Brain microvascular endothelial cell (primary cell): Measurements from ENCODE around the gene NAPSA.

ENCODE experiments used
- DNase-seq: peaks from one replicate; pipeline ENCODE4 v3.0.0-alpha.2; 2020
- H3K27ac ChIP-seq: fragments of 250-450 bp; sonication (Bioruptor Pico); 2 replicates; pipeline ENCODE4 v1.5.1; 2020; ENCODE audit warnings: mild to moderate bottlenecking, moderate library complexity
- H3K27me3 ChIP-seq: fragments of 250-450 bp; sonication (Bioruptor Pico); replicated peaks from 2 replicates; pipeline ENCODE4 v1.5.1; 2020; ENCODE audit warnings: mild to moderate bottlenecking
- H3K36me3 ChIP-seq: fragments of 250-450 bp; sonication (Bioruptor Pico); replicated peaks from 2 replicates; pipeline ENCODE4 v1.5.1; 2020; ENCODE audit warnings: mild to moderate bottlenecking
- H3K4me3 ChIP-seq: 2 replicates; pipeline ENCODE4 v1.5.1; 2011; ENCODE audit warnings: low read depth, mild to moderate bottlenecking, control low read depth, low read length, moderate library complexity
- CTCF ChIP-seq: IDR thresholded peaks from 2 replicates; pipeline ENCODE4 v1.5.1; 2011; ENCODE audit warnings: low read depth, mild to moderate bottlenecking, moderate library complexity, low read length, control low read depth, inconsistent platforms; ENCODE audit errors: missing control alignments
- in situ Hi-C: cut with HindIII; loops from 2 replicates; pipeline ENCODE4 v1.10.0; 2017; ENCODE audit warnings: low sequenced_read_pairs, low pct_ligation_motif_present

Gene NAPSA

GRCh38 chr19:50310759-50311465, 54.5 kb downstream of the NAPSA start:
- in situ Hi-C loops: no loop called here
- no peak overlapping the region for H3K4me3 ChIP-seq
- TF ChIP-seq CTCF: no peak
- no peak for DNase-seq
- no peaks in the 10 kb centered on the region for H3K36me3 ChIP-seq
- no peak overlapping the region for H3K27ac ChIP-seq
- H3K27me3 ChIP-seq: peaks cover 26% of the 10 kb centered on the region

- no peak for DNase-seq
- H3K27me3 ChIP-seq: peaks cover 20% of the 10 kb centered on the region
- in situ Hi-C loops: no loop called here
- no peak for TF ChIP-seq CTCF
- no peak overlapping the region for H3K27ac ChIP-seq
- H3K36me3 ChIP-seq: no peaks in the 10 kb centered on the region
- no peak overlapping the region for H3K4me3 ChIP-seq
These were observed 55.9 kb downstream of the NAPSA start for GRCh38 chr19:50309396-50310125.

- Histone ChIP-seq H3K27ac (no peak overlapping the region), H3K27me3 (peaks cover 17% of the 10 kb centered on the region), H3K4me3 (no peak overlapping the region), H3K36me3 (no peaks in the 10 kb centered on the region)
- in situ Hi-C loops: no loop called here
- no peak for DNase-seq
- TF ChIP-seq CTCF: no peak
These were observed 56.4 kb downstream of the NAPSA start for GRCh38 chr19:50308991-50309390.
